ENCODE data around the gene GPN3.
A peak's percentile ranks its signal among the peaks of the same experiment; 100 is the strongest.
"Not testable (repeated sequence)": the region's sequence is repeated elsewhere in the genome, so short reads cannot be mapped to it uniquely, and the experiment has no call there.

The GPN3 gene

GRCh38 chr12:110468214-110469048 is at the start of gene GPN3, which contains the start of gene FAM216A:
TSS of gene GPN3 (minus strand) at chr12:110468257. CDS start at chr12:110468203, 54 bp downstream.
TSS of gene FAM216A (plus strand) at chr12:110468845. CDS start at chr12:110468876, 31 bp downstream.
- no peak for TF ChIP-seq GATA1 (IDR thresholded peaks at IDR 0.05; ENCODE audit: low read depth, low read length)
- peak; percentile 92 for TF ChIP-seq POLR2A (IDR thresholded peaks at IDR 0.05; ENCODE audit: low read length)
- peak; percentile 98 for DNase-seq

GRCh38 chr12:110516995-110517394 is 48.9 kb upstream of the GPN3 start:
- DNase-seq: no peak
- TF ChIP-seq POLR2A (IDR thresholded peaks at IDR 0.05; ENCODE audit: low read length) (no peak), GATA1 (IDR thresholded peaks at IDR 0.05; ENCODE audit: low read depth, low read length) (no peak)

- TF ChIP-seq POLR2A (IDR thresholded peaks at IDR 0.05; ENCODE audit: low read length) (no peak), GATA1 (IDR thresholded peaks at IDR 0.05; ENCODE audit: low read depth, low read length) (no peak)
- no peak for DNase-seq
Observed at GRCh38 chr12:110514363-110514762, 46.3 kb upstream of the GPN3 start.

- TF ChIP-seq POLR2A (IDR thresholded peaks at IDR 0.05; ENCODE audit: low read length): no peak
- no peak for TF ChIP-seq GATA1 (IDR thresholded peaks at IDR 0.05; ENCODE audit: low read depth, low read length)
- DNase-seq: no peak
Observed at GRCh38 chr12:110513842-110514241, 45.8 kb upstream of the GPN3 start.

- TF ChIP-seq GATA1 (IDR thresholded peaks at IDR 0.05; ENCODE audit: low read depth, low read length) (no peak), POLR2A (IDR thresholded peaks at IDR 0.05; ENCODE audit: low read length) (no peak)
- DNase-seq: no peak
Observed at GRCh38 chr12:110508071-110508586, 40.1 kb upstream of the GPN3 start.

- TF ChIP-seq GATA1 (IDR thresholded peaks at IDR 0.05; ENCODE audit: low read depth, low read length) (no peak), POLR2A (IDR thresholded peaks at IDR 0.05; ENCODE audit: low read length) (no peak)
Observed at GRCh38 chr12:110505332-110505731, 37.3 kb upstream of the GPN3 start.

GRCh38 chr12:110503432-110503831 is 35.4 kb upstream of the GPN3 start:
- TF ChIP-seq GATA1 (IDR thresholded peaks at IDR 0.05; ENCODE audit: low read depth, low read length): no peak
- TF ChIP-seq POLR2A (IDR thresholded peaks at IDR 0.05; ENCODE audit: low read length): no peak

More at GRCh38 chr12:110505332-110505731, 37.3 kb upstream of the GPN3 start:
- no peak for DNase-seq

GRCh38 chr12:110501752-110502738 is 34.0 kb upstream of the GPN3 start, which contains the start of the genes RAD9B and VPS29:
TSS of gene RAD9B (plus strand) at chr12:110502331. CDS start at chr12:110502338, 7 bp downstream.
TSS of gene VPS29 (minus strand) at chr12:110502111. CDS start at chr12:110502051, 60 bp downstream.
- TF ChIP-seq GATA1 (IDR thresholded peaks at IDR 0.05; ENCODE audit: low read depth, low read length): no peak
- peak; percentile 95 for TF ChIP-seq POLR2A (IDR thresholded peaks at IDR 0.05; ENCODE audit: low read length)
- DNase-seq: peak; percentile 99

More at GRCh38 chr12:110503432-110503831, 35.4 kb upstream of the GPN3 start:
- DNase-seq: no peak

- TF ChIP-seq POLR2A (IDR thresholded peaks at IDR 0.05; ENCODE audit: low read length) (no peak), GATA1 (IDR thresholded peaks at IDR 0.05; ENCODE audit: low read depth, low read length) (no peak)
- DNase-seq: peak in 1 of 2 experiments; percentile 75
Observed at GRCh38 chr12:110501399-110501751, 33.3 kb upstream of the GPN3 start.

GRCh38 chr12:110498984-110499706 is 31.1 kb upstream of the GPN3 start:
- DNase-seq: peak in 1 of 2 experiments; percentile 29
- TF ChIP-seq GATA1 (IDR thresholded peaks at IDR 0.05; ENCODE audit: low read depth, low read length): no peak
- no peak for TF ChIP-seq POLR2A (IDR thresholded peaks at IDR 0.05; ENCODE audit: low read length)

GRCh38 chr12:110475426-110475825 is 7.4 kb upstream of the GPN3 start:
- TF ChIP-seq GATA1 (IDR thresholded peaks at IDR 0.05; ENCODE audit: low read depth, low read length) (no peak), POLR2A (IDR thresholded peaks at IDR 0.05; ENCODE audit: low read length) (no peak)
- no peak for DNase-seq

GRCh38 chr12:110467847-110468213 is 227 bp downstream of the GPN3 start:
- TF ChIP-seq GATA1 (IDR thresholded peaks at IDR 0.05; ENCODE audit: low read depth, low read length) (no peak), POLR2A (IDR thresholded peaks at IDR 0.05; ENCODE audit: low read length) (no peak)
- DNase-seq: no peak

- no peak for DNase-seq
- TF ChIP-seq POLR2A (IDR thresholded peaks at IDR 0.05; ENCODE audit: low read length): no peak
- TF ChIP-seq GATA1 (IDR thresholded peaks at IDR 0.05; ENCODE audit: low read depth, low read length): no peak
Observed at GRCh38 chr12:110466791-110467190, 1.3 kb downstream of the GPN3 start.

GRCh38 chr12:110465765-110466164 is 2.3 kb downstream of the GPN3 start:
- not testable (repeated sequence) for DNase-seq

Data from erythroblast (primary cell).